ENCODE measurements around the gene GYPB. TPM values are rescaled to one million over a fixed set of nuclear protein-coding genes. Genes with fewer than 3 reads are reported as not detected.
"Not testable (repeated sequence)": the region's sequence is repeated elsewhere in the genome, so short reads cannot be mapped to it uniquely, and the experiment has no call there.

GYPB gene
- total and polyA plus RNA-seq, 9 of the 15 experiments (the other 6 are each of a cell fraction or from before 2014, with no cell fraction given), result 16.9 to 205 (median 65.8) TPM

DNA sequence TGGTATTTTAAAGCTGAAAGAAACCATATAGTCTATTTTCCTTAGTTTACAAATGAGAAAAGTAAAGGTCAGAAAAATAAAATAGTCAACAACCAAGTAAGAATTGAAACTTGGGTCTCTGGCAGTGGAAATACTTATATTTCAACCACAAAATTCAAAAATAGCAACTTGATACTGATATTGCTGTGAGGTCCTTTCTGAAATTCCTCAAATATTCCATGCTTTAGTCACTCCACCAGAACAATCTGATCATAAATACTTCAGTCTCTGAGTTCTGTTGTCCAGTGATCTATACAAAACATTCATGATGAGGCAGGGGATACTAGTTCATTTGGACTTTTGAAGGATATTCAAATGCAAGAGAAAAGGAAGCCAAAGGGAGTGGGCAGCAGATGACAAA, 25.8 kb upstream of the GYPB start:
- H3K79me2 ChIP-seq (ENCODE audit: control insufficient read depth, insufficient read depth, low read length); H3K9me3 ChIP-seq (replicated peaks; ENCODE audit: control insufficient read depth, insufficient read depth, low read depth, low read length); H3K9me1 ChIP-seq (ENCODE audit: control insufficient read depth, insufficient read depth, low read length); FAIRE-seq; H3K9ac ChIP-seq (ENCODE audit: insufficient read depth in 1 of 2, low read depth in 2 of 2, low read length in 2 of 2); H3K4me1 ChIP-seq (replicated peaks in 1 of 2; ENCODE audit: control insufficient read depth in 2 of 2, insufficient read depth in 2 of 2, low read length in 2 of 2); POLR2A ChIA-PET; H2AFZ ChIP-seq (ENCODE audit: low read depth, low read length); H3K27me3 ChIP-seq (ENCODE audit: control insufficient read depth in 2 of 2, insufficient read depth in 2 of 2, low read length in 2 of 2); intact Hi-C loops (cut with micrococcal nuclease); H3K36me3 ChIP-seq (ENCODE audit: control insufficient read depth, insufficient read depth, low read length); H3K4me2 ChIP-seq (ENCODE audit: insufficient read depth, low read length); DNase-seq (ENCODE audit: extremely low read depth in 1 of 4, low spot score in 3 of 4); H3K27ac ChIP-seq (ENCODE audit: extremely low read depth, low read depth, low read length); BruUV-seq (replicated peaks); ATAC-seq; H4K20me1 ChIP-seq (replicated peaks; ENCODE audit: control insufficient read depth, insufficient read depth, low read length); CTCF ChIA-PET (ENCODE audit: low intra/inter-chr PET ratio); H3K4me3 ChIP-seq: not testable (repeated sequence)
- in situ Hi-C loops (cut with MboI), result loop anchor here (5.0 kb wide), 1 partner anchor 108 kb away; no protein-coding TSS in a partner anchor

DNA sequence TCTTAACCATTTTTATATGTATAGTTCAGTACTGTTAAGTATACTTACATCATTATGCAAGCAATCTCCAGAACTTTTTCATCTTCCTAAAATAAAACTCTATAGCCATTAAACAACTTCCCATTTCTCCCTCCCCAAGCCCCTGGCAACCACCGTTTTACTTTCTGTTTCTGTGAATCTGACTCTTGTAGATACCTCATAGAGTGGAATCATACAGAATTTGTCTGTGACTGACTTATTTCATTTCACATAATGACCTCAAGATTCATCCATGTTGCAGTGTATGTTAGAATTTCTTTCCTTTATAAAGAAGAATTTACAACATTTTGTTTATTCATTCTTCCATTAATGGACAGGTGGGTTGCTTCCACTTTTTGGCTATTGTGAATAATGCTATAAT, 13.4 kb upstream of the GYPB start:
- H3K4me1 ChIP-seq (replicated peaks in 1 of 2; ENCODE audit: control insufficient read depth in 2 of 2, insufficient read depth in 2 of 2, low read length in 2 of 2); H3K79me2 ChIP-seq (ENCODE audit: control insufficient read depth, insufficient read depth, low read length); H3K27ac ChIP-seq (ENCODE audit: extremely low read depth, low read depth, low read length); intact Hi-C loops (cut with micrococcal nuclease); FAIRE-seq; H3K4me3 ChIP-seq; DNase-seq (ENCODE audit: extremely low read depth in 1 of 4, low spot score in 3 of 4); CTCF ChIA-PET (ENCODE audit: low intra/inter-chr PET ratio); BruUV-seq (replicated peaks); in situ Hi-C loops (cut with MboI); H3K27me3 ChIP-seq (ENCODE audit: control insufficient read depth in 2 of 2, insufficient read depth in 2 of 2, low read length in 2 of 2); H2AFZ ChIP-seq (ENCODE audit: low read depth, low read length); H3K36me3 ChIP-seq (ENCODE audit: control insufficient read depth, insufficient read depth, low read length); H4K20me1 ChIP-seq (replicated peaks; ENCODE audit: control insufficient read depth, insufficient read depth, low read length); H3K4me2 ChIP-seq (ENCODE audit: insufficient read depth, low read length); H3K9me1 ChIP-seq (ENCODE audit: control insufficient read depth, insufficient read depth, low read length); POLR2A ChIA-PET; H3K9me3 ChIP-seq (replicated peaks; ENCODE audit: control insufficient read depth, insufficient read depth, low read depth, low read length); ATAC-seq; H3K9ac ChIP-seq (ENCODE audit: insufficient read depth in 1 of 2, low read depth in 2 of 2, low read length in 2 of 2): not testable (repeated sequence)
- 12% methylated on average over 1 of the region's 1 CpG for WGBS (ENCODE audit: insufficient coverage, low coverage, missing lambda C conversion rate)

DNA sequence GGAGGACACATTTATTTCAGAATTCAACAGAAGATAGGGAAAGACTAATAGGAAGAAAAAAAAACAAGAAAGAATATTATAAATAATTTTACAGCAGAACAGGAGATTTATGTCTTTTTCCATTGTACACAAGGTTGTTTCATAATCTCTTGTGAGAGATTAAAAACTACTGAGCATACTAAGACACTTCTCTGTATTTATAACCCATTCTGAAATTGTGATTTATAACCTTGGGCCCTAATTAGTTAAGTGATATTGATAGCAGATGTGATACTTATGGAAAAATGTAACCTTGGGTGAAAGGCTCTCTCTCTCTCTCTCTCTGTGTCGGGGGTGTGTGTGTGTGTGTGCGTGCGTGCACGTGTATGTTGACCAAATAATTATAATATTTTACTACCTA, 12.7 kb upstream of the GYPB start:
- H3K9ac ChIP-seq (ENCODE audit: insufficient read depth in 1 of 2, low read depth in 2 of 2, low read length in 2 of 2); H3K27ac ChIP-seq (ENCODE audit: extremely low read depth, low read depth, low read length); POLR2A ChIA-PET; BruUV-seq (replicated peaks); ATAC-seq; H4K20me1 ChIP-seq (replicated peaks; ENCODE audit: control insufficient read depth, insufficient read depth, low read length); H3K27me3 ChIP-seq (ENCODE audit: control insufficient read depth in 2 of 2, insufficient read depth in 2 of 2, low read length in 2 of 2); H2AFZ ChIP-seq (ENCODE audit: low read depth, low read length); H3K36me3 ChIP-seq (ENCODE audit: control insufficient read depth, insufficient read depth, low read length); CTCF ChIA-PET (ENCODE audit: low intra/inter-chr PET ratio); in situ Hi-C loops (cut with MboI); FAIRE-seq; H3K9me1 ChIP-seq (ENCODE audit: control insufficient read depth, insufficient read depth, low read length); H3K79me2 ChIP-seq (ENCODE audit: control insufficient read depth, insufficient read depth, low read length); H3K4me2 ChIP-seq (ENCODE audit: insufficient read depth, low read length); intact Hi-C loops (cut with micrococcal nuclease); H3K4me3 ChIP-seq; H3K4me1 ChIP-seq (replicated peaks in 1 of 2; ENCODE audit: control insufficient read depth in 2 of 2, insufficient read depth in 2 of 2, low read length in 2 of 2); H3K9me3 ChIP-seq (replicated peaks; ENCODE audit: control insufficient read depth, insufficient read depth, low read depth, low read length); DNase-seq (ENCODE audit: extremely low read depth in 1 of 4, low spot score in 3 of 4): not testable (repeated sequence)
- 78% methylated on average over 4 of the region's 4 CpGs for WGBS (ENCODE audit: insufficient coverage, low coverage, missing lambda C conversion rate)
